ENCODE results near the gene SYNGR3. TPM values are rescaled to one million over a fixed set of nuclear protein-coding genes. Genes with fewer than 3 reads are reported as not detected.

SYNGR3 gene
- total RNA-seq, 2 experiments from 2014 or later: 6.4 to 17.6 TPM

DNA sequence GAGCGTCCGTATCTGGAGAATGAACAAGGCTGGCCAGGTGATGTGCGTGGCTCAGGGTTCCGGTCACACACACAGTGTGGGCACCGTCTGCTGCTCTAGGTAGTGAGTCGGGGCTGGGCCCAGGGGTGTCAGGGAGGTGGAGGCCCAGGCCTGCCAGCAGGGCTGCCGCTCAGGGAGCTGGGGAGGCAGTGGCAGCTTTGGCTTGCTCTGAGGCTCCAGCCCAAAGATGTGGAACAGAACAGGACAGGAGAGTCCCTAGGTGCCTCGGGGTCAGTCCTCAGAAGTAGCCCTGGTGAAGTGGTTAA is 13.6 kb upstream of the SYNGR3 start:
- Mint-ChIP-seq H3K4me3 (no peak overlapping the region), H3K9me3 (ENCODE audit: low read depth) (no peaks in the 10 kb centered on the region), H3K36me3 (peaks cover 5% of the 10 kb centered on the region), H3K4me1 (peaks cover 16% of the 10 kb centered on the region), H3K27me3 (peaks cover 18% of the 10 kb centered on the region), H3K27ac (no peak overlapping the region)
- no peak for ATAC-seq
- CTCF ChIA-PET: interaction anchor here (0.5 kb wide), 1 partner anchor 174 kb away, joined by 3 read pairs; no protein-coding TSS in a partner anchor
- DNase-seq: no peak

DNA sequence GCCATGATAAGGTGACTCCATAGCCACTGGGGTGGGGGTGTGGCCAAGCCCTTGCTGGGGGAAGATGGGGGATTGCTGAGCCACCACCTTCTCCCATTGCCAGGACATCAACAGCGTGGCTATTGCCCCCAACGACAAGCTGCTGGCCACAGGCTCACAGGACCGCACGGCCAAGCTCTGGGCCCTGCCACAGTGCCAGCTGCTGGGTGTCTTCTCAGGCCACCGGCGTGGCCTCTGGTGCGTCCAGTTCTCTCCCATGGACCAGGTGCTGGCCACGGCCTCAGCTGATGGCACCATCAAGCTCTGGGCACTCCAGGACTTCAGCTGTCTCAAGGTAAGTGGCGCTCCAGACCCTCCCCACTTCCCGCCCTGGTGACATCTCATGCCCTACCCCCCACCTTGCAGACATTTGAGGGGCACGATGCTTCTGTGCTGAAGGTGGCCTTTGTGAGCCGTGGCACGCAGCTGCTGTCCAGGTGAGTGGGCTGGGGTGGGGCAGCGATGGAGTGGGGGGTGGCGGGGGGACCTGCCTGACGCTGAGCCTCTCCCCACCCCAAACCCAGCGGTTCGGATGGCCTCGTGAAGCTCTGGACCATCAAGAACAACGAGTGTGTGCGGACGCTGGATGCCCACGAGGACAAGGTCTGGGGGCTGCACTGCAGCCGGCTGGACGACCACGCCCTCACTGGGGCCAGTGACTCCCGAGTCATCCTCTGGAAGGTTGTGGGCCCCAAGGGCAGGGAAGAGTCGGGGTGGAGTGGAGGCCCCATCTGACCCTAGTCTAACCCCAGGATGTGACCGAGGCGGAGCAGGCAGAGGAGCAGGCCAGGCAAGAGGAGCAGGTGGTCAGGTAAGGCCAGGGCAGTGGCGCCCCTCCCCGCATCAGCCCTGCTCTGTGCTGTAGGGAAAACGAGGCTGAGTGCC is 12.6 kb upstream of the SYNGR3 start:
- Mint-ChIP-seq H3K27ac (no peak overlapping the region), H3K4me3 (no peak overlapping the region), H3K9me3 (ENCODE audit: low read depth) (no peaks in the 10 kb centered on the region), H3K36me3 (peaks cover 5% of the 10 kb centered on the region), H3K4me1 (peaks cover 10% of the 10 kb centered on the region), H3K27me3 (peaks cover 28% of the 10 kb centered on the region)
- CTCF ChIA-PET: no interaction called here
- no peak for ATAC-seq
- DNase-seq: no peak

DNA sequence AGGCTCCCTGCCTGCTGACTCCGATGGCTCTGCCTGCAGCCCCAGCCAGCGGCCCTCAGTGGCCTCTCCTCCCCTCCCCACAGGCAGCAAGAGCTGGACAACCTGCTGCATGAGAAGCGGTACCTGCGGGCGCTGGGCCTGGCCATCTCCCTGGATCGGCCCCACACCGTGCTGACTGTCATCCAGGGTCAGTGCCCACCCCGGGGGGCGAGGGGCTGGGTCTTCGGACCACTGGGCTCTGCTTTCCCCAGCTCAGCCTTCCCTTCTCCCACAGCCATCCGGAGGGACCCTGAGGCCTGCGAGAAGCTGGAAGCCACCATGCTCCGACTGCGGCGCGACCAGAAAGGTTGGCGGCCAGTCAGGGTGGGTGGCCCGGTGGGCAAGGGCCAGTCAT is 11.9 kb upstream of the SYNGR3 start:
- no peak for DNase-seq
- ATAC-seq: no peak
- CTCF ChIA-PET: no interaction called here
- H3K27me3 Mint-ChIP-seq: peaks cover 35% of the 10 kb centered on the region
- no peak overlapping the region for H3K4me3 Mint-ChIP-seq
- H3K4me1 Mint-ChIP-seq: peaks cover 6% of the 10 kb centered on the region
- no peaks in the 10 kb centered on the region for H3K9me3 Mint-ChIP-seq (ENCODE audit: low read depth)
- H3K36me3 Mint-ChIP-seq: peaks cover 5% of the 10 kb centered on the region
- no peak overlapping the region for H3K27ac Mint-ChIP-seq

DNA sequence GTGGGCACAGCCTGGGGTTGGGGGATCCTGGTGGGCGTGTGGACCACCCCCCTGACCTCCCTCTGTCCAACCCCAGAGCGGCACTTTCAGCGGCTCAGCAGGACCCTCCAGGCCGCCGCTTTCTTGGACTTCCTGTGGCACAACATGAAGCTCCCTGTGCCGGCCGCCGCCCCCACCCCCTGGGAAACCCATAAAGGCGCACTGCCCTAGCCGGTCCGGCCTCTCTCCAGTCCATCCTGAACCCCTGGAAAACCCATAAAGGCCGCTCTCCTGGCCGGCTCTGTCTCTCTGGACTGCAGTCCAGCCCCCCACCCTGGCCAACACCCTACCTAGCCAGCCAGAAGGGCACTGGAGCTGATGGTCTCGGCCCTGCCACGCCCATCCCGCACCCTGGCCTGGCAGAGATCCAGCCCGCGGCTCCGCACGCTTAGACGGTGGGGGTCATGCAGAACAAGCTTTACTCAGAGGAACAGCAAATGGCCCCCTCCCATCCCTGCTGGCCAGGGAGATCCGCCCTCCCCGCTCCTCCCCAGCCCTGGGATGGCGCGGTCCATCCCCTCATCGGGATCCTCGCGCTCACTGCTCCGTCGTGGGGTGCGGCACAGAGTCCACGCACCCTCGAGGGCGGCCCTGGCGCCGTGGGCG is 11.2 kb upstream of the SYNGR3 start:
- H3K36me3 Mint-ChIP-seq: peaks cover 5% of the 10 kb centered on the region
- no peak for ATAC-seq
- no peaks in the 10 kb centered on the region for H3K9me3 Mint-ChIP-seq (ENCODE audit: low read depth)
- no peaks in the 10 kb centered on the region for H3K4me1 Mint-ChIP-seq
- no peak overlapping the region for H3K4me3 Mint-ChIP-seq
- no peak for DNase-seq
- CTCF ChIA-PET: no interaction called here
- H3K27ac Mint-ChIP-seq: no peak overlapping the region
- H3K27me3 Mint-ChIP-seq: peaks cover 39% of the 10 kb centered on the region

DNA sequence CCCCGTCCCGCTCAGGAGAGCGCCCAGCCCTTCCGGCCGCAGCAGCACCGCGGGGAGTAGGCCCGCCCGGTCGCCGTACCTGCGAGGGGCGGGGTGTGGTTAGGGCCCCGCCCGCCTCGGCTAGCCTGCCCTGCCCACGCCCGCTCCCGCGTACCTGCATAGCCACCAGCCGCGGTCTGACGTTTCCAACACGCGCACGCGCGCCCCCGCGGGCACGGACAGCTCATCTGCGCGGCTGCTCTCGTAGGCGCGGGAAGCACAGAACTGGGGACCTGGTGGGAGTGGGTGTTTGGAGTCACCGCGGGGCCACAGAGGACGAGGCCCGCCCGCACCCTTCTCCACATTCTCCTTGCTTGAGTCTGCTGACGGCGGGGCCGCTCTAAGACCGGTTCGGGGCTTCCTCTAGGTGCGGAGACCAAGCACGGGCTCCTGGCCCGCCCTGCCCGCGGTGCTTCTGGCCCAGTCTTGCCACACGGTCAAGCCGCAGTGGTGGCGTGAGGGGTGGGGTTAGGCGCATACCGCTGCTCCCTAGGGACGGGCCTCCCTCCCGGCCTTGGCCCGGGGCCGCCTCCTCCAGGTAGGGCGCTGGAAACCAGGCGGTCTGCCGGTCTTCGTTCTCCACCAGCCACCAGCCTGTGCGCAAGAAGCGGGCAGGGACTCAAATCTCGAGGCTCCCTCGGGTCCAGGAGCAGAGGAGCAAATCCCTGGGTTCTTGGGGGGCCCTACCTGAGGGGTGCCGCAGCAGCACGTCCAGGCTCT is 10.3 kb upstream of the SYNGR3 start:
- no peak for ATAC-seq
- CTCF ChIA-PET: no interaction called here
- no peak for DNase-seq
- Mint-ChIP-seq H3K27me3 (peaks cover 39% of the 10 kb centered on the region), H3K9me3 (ENCODE audit: low read depth) (no peaks in the 10 kb centered on the region), H3K4me3 (no peak overlapping the region), H3K4me1 (no peaks in the 10 kb centered on the region), H3K27ac (no peak overlapping the region), H3K36me3 (peaks cover 5% of the 10 kb centered on the region)

DNA sequence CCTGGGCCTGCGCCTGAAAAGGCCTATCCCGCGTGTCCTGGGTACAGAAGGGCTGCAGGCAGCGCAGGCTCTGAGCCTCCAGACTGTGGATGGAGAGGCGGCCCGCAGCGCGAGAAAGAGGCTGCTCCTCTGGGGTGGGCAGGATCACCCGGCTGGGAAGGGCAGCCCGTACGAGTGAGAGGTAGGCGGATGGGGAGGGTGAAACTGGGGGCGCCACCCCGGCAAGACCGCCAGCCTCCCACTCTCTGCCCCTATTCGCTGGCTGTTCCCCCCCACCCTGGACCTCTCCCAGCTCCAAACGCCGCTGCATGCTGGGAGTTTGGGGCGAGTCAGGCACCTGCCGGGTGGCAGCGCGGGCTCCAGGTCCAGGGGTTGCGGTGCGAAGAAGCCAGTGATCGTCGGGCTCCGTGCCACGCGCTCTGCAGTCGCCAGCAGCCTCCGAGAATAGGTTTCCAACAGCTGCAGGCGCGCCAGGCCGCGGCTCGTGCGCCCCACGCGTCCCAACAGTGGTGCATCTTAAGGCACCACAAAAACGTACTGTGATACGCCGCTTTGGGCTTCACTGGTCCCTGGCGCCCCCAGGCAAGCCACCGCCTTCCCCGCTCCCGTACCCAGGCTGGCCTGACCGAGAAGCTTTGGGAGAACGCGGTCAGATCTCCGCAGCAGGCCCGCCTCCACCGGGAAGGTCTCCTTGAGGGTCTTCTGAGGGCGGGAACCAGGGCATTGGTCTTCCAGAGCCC is 9.6 kb upstream of the SYNGR3 start:
- H3K36me3 Mint-ChIP-seq: peaks cover 7% of the 10 kb centered on the region
- no peak for DNase-seq
- no peak overlapping the region for H3K4me3 Mint-ChIP-seq
- ATAC-seq: no peak
- no peak overlapping the region for H3K27ac Mint-ChIP-seq
- H3K9me3 Mint-ChIP-seq (ENCODE audit: low read depth): no peaks in the 10 kb centered on the region
- CTCF ChIA-PET: no interaction called here
- peaks cover 39% of the 10 kb centered on the region for H3K27me3 Mint-ChIP-seq
- H3K4me1 Mint-ChIP-seq: peaks cover 7% of the 10 kb centered on the region

DNA sequence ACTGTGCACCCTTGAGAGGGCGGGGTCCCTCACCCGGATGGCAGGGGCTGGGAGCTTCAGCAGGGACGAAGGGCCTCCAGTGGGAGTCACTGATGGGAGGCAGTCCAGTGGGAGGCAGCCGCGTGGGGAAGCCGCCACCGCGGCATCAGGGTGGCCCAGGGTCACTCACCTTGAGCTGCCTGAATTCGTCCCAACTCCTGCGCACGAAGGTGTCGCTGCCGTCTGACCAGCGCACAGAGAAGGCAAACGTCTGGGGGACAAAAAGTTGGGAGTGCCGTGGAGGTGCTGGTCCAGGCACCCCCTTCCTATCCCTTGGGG is 9.0 kb upstream of the SYNGR3 start:
- peaks cover 12% of the 10 kb centered on the region for H3K4me1 Mint-ChIP-seq
- CTCF ChIA-PET: interaction anchor here (1.7 kb wide), 1 partner anchor 160 kb away, joined by 6 read pairs; no protein-coding TSS in a partner anchor

DNA sequence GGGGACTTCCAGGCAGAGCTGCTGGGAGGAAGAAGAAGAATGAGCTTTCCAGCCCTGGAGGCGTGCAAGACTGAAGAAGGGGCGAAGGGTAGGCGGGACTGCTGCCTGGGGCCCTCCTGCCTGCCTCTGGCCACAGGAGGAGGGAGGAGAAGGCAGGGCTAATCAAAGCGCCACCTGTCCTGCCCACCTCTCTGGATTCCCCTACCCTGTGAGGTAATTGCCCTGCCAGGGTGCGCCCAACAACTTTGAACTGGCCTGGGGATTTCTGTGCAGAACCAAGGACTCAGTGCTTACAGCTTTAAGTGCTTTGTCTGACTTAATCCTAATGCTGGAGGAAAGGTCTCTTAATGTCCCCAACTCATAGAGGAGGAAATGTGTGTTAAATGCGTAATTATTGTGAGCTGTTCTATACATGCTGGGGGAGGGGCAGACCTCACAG is 8.4 kb upstream of the SYNGR3 start, which contains the start of gene NOXO1:
Gene NOXO1 (minus strand): TSS at position 72 of the 439 bp plus-strand sequence. CDS start 290 bp downstream, outside the sequence.
- CTCF ChIA-PET: interaction anchor here (1.4 to 4.5 kb wide), 4 partner anchors 10 to 159 kb away, joined by 3 to 22 read pairs (median 10); partner anchors contain the start of gene TBL3
- Mint-ChIP-seq H3K27ac (no peak within 1 kb of the TSS), H3K36me3 (peaks cover 8% of the 10 kb centered on the region), H3K27me3 (peaks cover 39% of the 10 kb centered on the region), H3K4me1 (peaks cover 13% of the 10 kb centered on the region), H3K4me3 (peak within 1 kb of the TSS; percentile 7), H3K9me3 (ENCODE audit: low read depth) (no peaks in the 10 kb centered on the region)
- ATAC-seq: no peak
- DNase-seq: no peak

More for the DNA sequence above, 9.0 kb upstream of the SYNGR3 start:
- peaks cover 39% of the 10 kb centered on the region for H3K27me3 Mint-ChIP-seq
- H3K36me3 Mint-ChIP-seq: peaks cover 7% of the 10 kb centered on the region
- no peak for DNase-seq
- no peak overlapping the region for H3K27ac Mint-ChIP-seq
- ATAC-seq: no peak
- H3K4me3 Mint-ChIP-seq: no peak overlapping the region
- no peaks in the 10 kb centered on the region for H3K9me3 Mint-ChIP-seq (ENCODE audit: low read depth)

DNA sequence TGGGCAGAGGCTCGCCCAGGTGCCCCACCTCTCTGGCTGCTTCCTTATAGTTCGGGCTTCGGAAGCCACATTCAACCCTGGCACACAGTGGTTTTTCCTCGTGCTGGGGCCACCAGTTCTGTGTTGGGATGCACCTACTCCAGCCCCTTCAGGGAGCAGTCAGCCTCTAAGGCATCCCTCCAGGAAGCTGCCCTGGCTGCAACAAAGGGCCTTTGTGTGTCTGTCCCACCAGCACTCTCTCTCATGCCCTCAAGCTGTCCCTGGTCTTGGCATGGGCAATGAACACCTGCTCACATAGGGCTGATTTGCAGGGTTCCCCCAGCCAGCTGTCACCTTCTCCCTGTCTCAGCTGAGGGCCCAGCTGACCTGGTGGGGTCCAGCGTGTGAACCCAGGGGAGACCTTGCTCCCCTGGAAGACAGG is 7.7 kb upstream of the SYNGR3 start:
- Mint-ChIP-seq H3K4me3 (no peak overlapping the region), H3K9me3 (ENCODE audit: low read depth) (no peaks in the 10 kb centered on the region), H3K27ac (no peak overlapping the region), H3K36me3 (peaks cover 11% of the 10 kb centered on the region), H3K27me3 (peaks cover 39% of the 10 kb centered on the region), H3K4me1 (peaks cover 13% of the 10 kb centered on the region)
- no peak for DNase-seq
- CTCF ChIA-PET: interaction anchor here (1.4 to 4.5 kb wide), 5 partner anchors 10 to 171 kb away, joined by 3 to 22 read pairs (median 6); partner anchors contain the start of gene TBL3
- ATAC-seq: no peak

DNA sequence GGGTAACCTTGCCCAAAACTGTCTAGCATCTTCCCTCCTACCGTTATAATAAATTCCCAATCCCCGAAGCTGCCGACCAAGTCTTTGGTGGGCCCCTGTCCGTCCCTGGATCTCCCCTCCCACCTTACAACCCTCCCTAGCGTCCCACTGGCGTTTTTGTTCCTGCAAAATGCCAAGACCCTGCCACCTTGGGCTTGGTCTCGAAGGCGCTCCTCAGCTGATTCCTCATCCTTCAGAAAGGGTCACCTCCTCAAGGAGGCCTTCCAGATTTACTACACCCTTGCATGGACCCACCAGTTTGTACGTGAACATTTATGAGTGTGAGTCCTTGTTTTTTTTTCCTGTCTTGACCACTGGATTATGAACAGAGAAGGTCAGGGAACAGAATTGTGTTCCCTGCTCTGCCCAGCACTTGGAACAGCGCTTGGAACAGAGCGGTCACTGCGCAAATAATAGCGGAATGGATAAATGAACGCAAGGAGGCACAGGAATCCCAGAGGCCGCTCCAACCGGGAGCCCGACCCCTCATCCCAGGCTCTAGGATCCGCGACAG is 6.7 kb upstream of the SYNGR3 start:
- CTCF ChIA-PET: interaction anchor here (1.1 to 4.5 kb wide), 6 partner anchors 10 to 170 kb away, joined by 3 to 22 read pairs (median 4); partner anchors contain the start of gene TBL3

DNA sequence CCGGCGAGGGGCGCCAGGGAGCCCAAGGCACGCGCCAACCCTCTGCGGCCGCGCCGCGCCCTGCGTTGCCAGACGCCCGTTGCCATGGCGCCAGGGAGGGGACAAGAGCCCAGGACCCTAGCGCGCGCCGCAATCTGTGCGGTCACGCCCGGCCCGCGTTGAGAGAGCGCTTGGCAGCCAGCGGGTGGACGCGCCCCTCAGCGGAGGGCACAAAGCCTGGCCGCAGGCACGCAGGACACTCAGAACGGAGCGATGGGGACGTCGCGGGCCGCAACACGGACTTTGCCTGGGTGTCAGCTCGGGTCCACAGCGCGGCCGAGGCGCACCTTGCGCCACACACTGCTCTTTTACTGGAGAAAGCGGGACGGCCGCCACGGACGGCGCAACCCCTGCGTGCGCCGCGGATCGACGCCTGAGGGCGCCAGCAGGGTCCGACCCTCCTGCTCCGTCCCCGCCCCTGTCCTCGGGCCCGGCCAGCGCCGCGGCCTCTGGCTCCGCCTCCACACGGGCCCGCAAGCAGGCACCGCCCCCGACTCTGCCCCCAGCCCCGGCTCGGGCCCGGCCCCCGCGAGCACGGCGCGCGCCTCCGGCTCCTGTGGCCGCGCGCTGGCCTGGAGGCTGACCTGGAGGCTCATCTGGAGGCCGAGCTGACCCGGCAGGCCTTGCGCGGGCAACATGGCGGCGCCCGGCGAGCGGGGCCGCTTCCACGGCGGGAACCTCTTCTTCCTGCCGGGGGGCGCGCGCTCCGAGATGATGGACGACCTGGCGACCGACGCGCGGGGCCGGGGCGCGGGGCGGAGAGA is 6.0 kb upstream of the SYNGR3 start, which contains the start of gene GFER:
Gene GFER (plus strand): TSS at position 650 of the 803 bp plus-strand sequence. CDS start 26 bp downstream, at position 676.
- peaks cover 42% of the 10 kb centered on the region for H3K27me3 Mint-ChIP-seq
- peaks cover 13% of the 10 kb centered on the region for H3K4me1 Mint-ChIP-seq
- peaks cover 8% of the 10 kb centered on the region for H3K36me3 Mint-ChIP-seq
- peak within 1 kb of the TSS; percentile 83 for H3K4me3 Mint-ChIP-seq
- peak within 1 kb of the TSS; percentile 36 for H3K27ac Mint-ChIP-seq
- no peaks in the 10 kb centered on the region for H3K9me3 Mint-ChIP-seq (ENCODE audit: low read depth)
- DNase-seq (peak; percentile 84), ATAC-seq (peak; percentile 90)
- CTCF ChIA-PET: interaction anchor here (1.1 to 4.5 kb wide), 8 partner anchors 9 to 169 kb away, joined by 3 to 22 read pairs (median 4); partner anchors contain the start of genes RPS2 and TBL3

More for the DNA sequence above, 6.7 kb upstream of the SYNGR3 start:
- no peak for DNase-seq
- Mint-ChIP-seq H3K27me3 (peaks cover 39% of the 10 kb centered on the region), H3K27ac (no peak overlapping the region), H3K36me3 (peaks cover 8% of the 10 kb centered on the region), H3K4me1 (peaks cover 13% of the 10 kb centered on the region), H3K9me3 (ENCODE audit: low read depth) (no peaks in the 10 kb centered on the region), H3K4me3 (peak overlapping the region; percentile 83)
- ATAC-seq: no peak

Data from activated CD8-positive, alpha-beta memory T cell treated with anti-CD3 and anti-CD28 coated beads, Interleukin-2, amount 10 ng/mL, durations not matched to agents 7 days and 5 days (primary cell).